ENCODE results near the gene H1-8. TPM values are rescaled to one million over a fixed set of nuclear protein-coding genes. Genes with fewer than 3 reads are reported as not detected.
A peak's percentile ranks its signal among the peaks of the same experiment; 100 is the strongest.

Gene H1-8
- total RNA-seq, 2 donors from 2014 or later, result not detected

GRCh38 chr3:129585949-129586657 lies 43.1 kb downstream of the H1-8 start:
- intact Hi-C loops (cut with DNase I), result no loop called here
- DNase-seq (ENCODE audit: low spot score), result no peak
- no peaks in the 10 kb centered on the region for H3K9me3 ChIP-seq
- TF ChIP-seq POLR2AphosphoS5 (IDR thresholded peaks at IDR 0.05) (no peak), CTCF (IDR thresholded peaks at IDR 0.05) (no peak), POLR2A (IDR thresholded peaks at IDR 0.05) (no peak)
- H3K4me1 ChIP-seq (replicated peaks), result no peaks in the 10 kb centered on the region
- H3K4me3 ChIP-seq, result no peak overlapping the region
- WGBS, result 95% methylated on average over 27 of the region's 27 CpGs
- peaks cover 0 to 8% of the 10 kb centered on the region in 2 donors for H3K36me3 ChIP-seq
- no peaks in the 10 kb centered on the region for H3K27me3 ChIP-seq (replicated peaks; ENCODE audit: insufficient read depth)
- H3K27ac ChIP-seq, result no peak overlapping the region

- H3K27me3 ChIP-seq (replicated peaks; ENCODE audit: insufficient read depth), result no peaks in the 10 kb centered on the region
These were observed 43.9 kb downstream of the H1-8 start for GRCh38 chr3:129586746-129587430.

GRCh38 chr3:129587566-129588210 lies 44.7 kb downstream of the H1-8 start:
- H3K27me3 ChIP-seq (replicated peaks; ENCODE audit: insufficient read depth), result no peaks in the 10 kb centered on the region
- H3K4me3 ChIP-seq, result no peak overlapping the region
- 90% methylated on average over 10 of the region's 10 CpGs for WGBS
- no peak overlapping the region for H3K27ac ChIP-seq
- intact Hi-C loops (cut with DNase I), result no loop called here
- TF ChIP-seq POLR2A (IDR thresholded peaks at IDR 0.05) (no peak), POLR2AphosphoS5 (IDR thresholded peaks at IDR 0.05) (no peak), CTCF (IDR thresholded peaks at IDR 0.05) (no peak)
- no peaks in the 10 kb centered on the region for H3K9me3 ChIP-seq
- DNase-seq (ENCODE audit: low spot score), result no peak
- H3K36me3 ChIP-seq, result peaks cover 0 to 8% of the 10 kb centered on the region in 2 donors
- no peaks in the 10 kb centered on the region for H3K4me1 ChIP-seq (replicated peaks)

More at GRCh38 chr3:129586746-129587430, 43.9 kb downstream of the H1-8 start:
- no peak overlapping the region for H3K4me3 ChIP-seq
- no peak overlapping the region for H3K27ac ChIP-seq
- WGBS, result 68% methylated on average over 17 of the region's 17 CpGs
- no peaks in the 10 kb centered on the region for H3K9me3 ChIP-seq
- no peaks in the 10 kb centered on the region for H3K4me1 ChIP-seq (replicated peaks)
- TF ChIP-seq POLR2AphosphoS5 (IDR thresholded peaks at IDR 0.05) (no peak), CTCF (IDR thresholded peaks at IDR 0.05) (no peak), POLR2A (IDR thresholded peaks at IDR 0.05) (no peak)
- DNase-seq (ENCODE audit: low spot score), result no peak
- intact Hi-C loops (cut with DNase I), result no loop called here
- H3K36me3 ChIP-seq, result peaks cover 0 to 8% of the 10 kb centered on the region in 2 donors

- intact Hi-C loops (cut with DNase I), result loop anchor here (10.0 kb wide), 1 partner anchor 105 kb away; no protein-coding TSS in a partner anchor
- Histone ChIP-seq H3K36me3 (peaks cover 0 to 7% of the 10 kb centered on the region in 2 donors), H3K27me3 (replicated peaks; ENCODE audit: insufficient read depth) (no peaks in the 10 kb centered on the region), H3K27ac (peak overlapping the region in 1 of 2 donors; percentile 13), H3K4me1 (replicated peaks) (peaks cover 11% of the 10 kb centered on the region), H3K4me3 (no peak overlapping the region), H3K9me3 (no peaks in the 10 kb centered on the region)
- DNase-seq (ENCODE audit: low spot score), result no peak
- TF ChIP-seq POLR2A (IDR thresholded peaks at IDR 0.05), result no peak
- WGBS, result 72% methylated on average over 8 of the region's 8 CpGs
These were observed 47.2 kb downstream of the H1-8 start for GRCh38 chr3:129590215-129590614.

GRCh38 chr3:129591932-129592331 lies 49.0 kb downstream of the H1-8 start:
- TF ChIP-seq POLR2AphosphoS5 (IDR thresholded peaks at IDR 0.05), result no peak
- no peak for TF ChIP-seq POLR2A (IDR thresholded peaks at IDR 0.05)
- no peak for TF ChIP-seq CTCF (IDR thresholded peaks at IDR 0.05)
- no peaks in the 10 kb centered on the region for H3K27me3 ChIP-seq (replicated peaks; ENCODE audit: insufficient read depth)
- DNase-seq (ENCODE audit: low spot score), result no peak
- H3K27ac ChIP-seq, result peak overlapping the region; percentile 64 to 72
- H3K9me3 ChIP-seq, result no peaks in the 10 kb centered on the region
- WGBS, result 83% methylated on average over 8 of the region's 8 CpGs
- no peak overlapping the region for H3K4me3 ChIP-seq
- H3K36me3 ChIP-seq, result no peaks in the 10 kb centered on the region
- H3K4me1 ChIP-seq (replicated peaks), result peaks cover 15% of the 10 kb centered on the region
- intact Hi-C loops (cut with DNase I), result loop anchor here (10.0 kb wide), 1 partner anchor 107 kb away; no protein-coding TSS in a partner anchor

Measured in prostate gland (tissue), 2 donors.